Suprapubic skin (tissue), 4 donors: ENCODE data around the gene SLC22A23. TPM values are rescaled to one million over a fixed set of nuclear protein-coding genes. Genes with fewer than 3 reads are reported as not detected.

Source experiments
- DNase-seq, 2 donors: peaks; one replicate each; pipeline ENCODE4 v3.0.0-alpha.2; 2019; ENCODE audit warnings: low spot score in 2 of 2
- H3K27ac ChIP-seq: fragments of 200-600 bp; sonication (generic); one replicate; pipeline ENCODE4 v1.5.1; 2019
- H3K27me3 ChIP-seq: fragments of 200-600 bp; sonication (generic); one replicate; pipeline ENCODE4 v1.5.1; 2019
- H3K36me3 ChIP-seq: fragments of 200-600 bp; sonication (generic); one replicate; pipeline ENCODE4 v1.5.1; 2019
- H3K4me1 ChIP-seq: fragments of 200-600 bp; sonication (generic); one replicate; pipeline ENCODE4 v1.5.1; 2019
- H3K4me3 ChIP-seq: fragments of 200-600 bp; sonication (generic); one replicate; pipeline ENCODE4 v1.5.1; 2019; ENCODE audit warnings: mild to moderate bottlenecking
- H3K9me3 ChIP-seq: fragments of 200-600 bp; sonication (generic); one replicate; pipeline ENCODE4 v1.5.1; 2019
- CTCF ChIP-seq, 2 donors: fragments of 200-600 bp in 1 of 2; fragments of 450-650 bp in 1 of 2; sonication (generic) in 1 of 2; IDR thresholded peaks; one replicate each; pipeline ENCODE4 v1.5.1; 2016 to 2019; ENCODE audit warnings: antibody characterized with exemption in 2 of 2, mild to moderate bottlenecking in 1 of 2, moderate library complexity in 1 of 2
- EP300 ChIP-seq: sonication (generic); formaldehyde crosslinking; IDR thresholded peaks from one replicate; pipeline ENCODE4 v1.6.1; 2017; ENCODE audit warnings: antibody characterized with exemption
- POLR2A ChIP-seq, 2 donors: fragments of 450-650 bp; IDR thresholded peaks; one replicate each; pipeline ENCODE4 v1.6.1; 2017; ENCODE audit warnings: antibody characterized with exemption in 2 of 2, mild to moderate bottlenecking in 2 of 2, moderate library complexity in 2 of 2
- POLR2AphosphoS5 ChIP-seq, 3 donors: sonication (generic); formaldehyde crosslinking; IDR thresholded peaks; one replicate each; pipeline ENCODE4 v1.6.1; 2017; ENCODE audit warnings: antibody characterized with exemption in 3 of 3
- WGBS: methylation state at CpG from one replicate; pipeline ENCODE4 v1.1.5; 2018; 5-methylcytosine and 5-hydroxymethylcytosine counted together
- total RNA-seq, 4 donors: library from RNA; depleted of rRNA; stranded (reverse); fragments of >200 nt; gene quantifications; one replicate each; pipeline ENCODE4 v1.1.0, GENCODE V29; 2016

SLC22A23 gene
- total RNA-seq, 4 donors from 2014 or later: 38.2 to 59.8 (median 48.1) TPM

- Histone ChIP-seq H3K27ac (no peak overlapping the region), H3K9me3 (no peaks in the 10 kb centered on the region), H3K4me3 (no peak overlapping the region), H3K4me1 (peaks cover 26% of the 10 kb centered on the region), H3K36me3 (no peaks in the 10 kb centered on the region), H3K27me3 (no peaks in the 10 kb centered on the region)
- DNase-seq: no peak
- TF ChIP-seq CTCF (IDR thresholded peaks at IDR 0.05) (no peak), EP300 (no peak), POLR2AphosphoS5 (IDR thresholded peaks at IDR 0.05) (no peak), POLR2A (IDR thresholded peaks at IDR 0.05) (no peak)
- whole genome bisulfite sequencing: 74% methylated on average over 6 of the region's 6 CpGs
Measured at GRCh38 chr6:3501826-3502500, 45.1 kb upstream of the SLC22A23 start.

- Histone ChIP-seq H3K9me3 (no peaks in the 10 kb centered on the region), H3K4me3 (no peak overlapping the region), H3K4me1 (peaks cover 18% of the 10 kb centered on the region), H3K36me3 (no peaks in the 10 kb centered on the region), H3K27me3 (no peaks in the 10 kb centered on the region), H3K27ac (peak overlapping the region; percentile 39)
- no peak for DNase-seq
- 34% methylated on average over 7 of the region's 7 CpGs for WGBS
- no peak for TF ChIP-seq CTCF (IDR thresholded peaks at IDR 0.05)
Measured at GRCh38 chr6:3500262-3501014, 43.6 kb upstream of the SLC22A23 start.

GRCh38 chr6:3499603-3500002, 42.8 kb upstream of the SLC22A23 start:
- H3K9me3 ChIP-seq: no peaks in the 10 kb centered on the region
- no peak for DNase-seq
- no peak overlapping the region for H3K27ac ChIP-seq
- no peak overlapping the region for H3K4me3 ChIP-seq
- 88% methylated on average over 1 of the region's 1 CpG for WGBS
- H3K4me1 ChIP-seq: peaks cover 16% of the 10 kb centered on the region
- no peaks in the 10 kb centered on the region for H3K27me3 ChIP-seq
- H3K36me3 ChIP-seq: no peaks in the 10 kb centered on the region
- TF ChIP-seq EP300 (no peak), CTCF (IDR thresholded peaks at IDR 0.05) (no peak), POLR2A (IDR thresholded peaks at IDR 0.05) (no peak)

DNA sequence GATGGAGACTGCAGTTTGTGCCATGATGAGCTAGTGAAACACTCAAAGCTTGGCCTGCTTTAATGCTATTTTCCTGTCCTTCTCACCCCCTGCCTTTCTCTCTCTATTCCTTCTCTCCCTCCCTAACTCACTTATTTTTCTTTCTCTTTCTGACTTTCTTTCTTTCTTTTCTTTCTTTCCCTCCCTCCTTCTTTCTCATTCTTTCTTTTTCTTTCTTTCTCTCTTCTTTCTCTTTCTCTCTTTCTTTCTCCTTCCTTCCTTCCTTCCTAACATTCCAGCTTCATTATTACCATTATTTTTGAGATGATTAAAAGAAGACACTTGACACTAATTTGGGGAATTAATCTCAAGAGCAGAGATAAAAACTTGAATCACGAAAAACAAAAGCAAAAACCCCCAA, 39.5 kb upstream of the SLC22A23 start:
- 97% methylated on average over 1 of the region's 1 CpG for WGBS
- no peak overlapping the region for H3K4me3 ChIP-seq
- DNase-seq: no peak
- H3K9me3 ChIP-seq: no peaks in the 10 kb centered on the region
- no peaks in the 10 kb centered on the region for H3K27me3 ChIP-seq
- H3K27ac ChIP-seq: no peak overlapping the region
- H3K4me1 ChIP-seq: peaks cover 16% of the 10 kb centered on the region
- H3K36me3 ChIP-seq: no peaks in the 10 kb centered on the region
- TF ChIP-seq POLR2A (IDR thresholded peaks at IDR 0.05) (no peak), EP300 (no peak), CTCF (IDR thresholded peaks at IDR 0.05) (no peak), POLR2AphosphoS5 (IDR thresholded peaks at IDR 0.05) (no peak)

DNA sequence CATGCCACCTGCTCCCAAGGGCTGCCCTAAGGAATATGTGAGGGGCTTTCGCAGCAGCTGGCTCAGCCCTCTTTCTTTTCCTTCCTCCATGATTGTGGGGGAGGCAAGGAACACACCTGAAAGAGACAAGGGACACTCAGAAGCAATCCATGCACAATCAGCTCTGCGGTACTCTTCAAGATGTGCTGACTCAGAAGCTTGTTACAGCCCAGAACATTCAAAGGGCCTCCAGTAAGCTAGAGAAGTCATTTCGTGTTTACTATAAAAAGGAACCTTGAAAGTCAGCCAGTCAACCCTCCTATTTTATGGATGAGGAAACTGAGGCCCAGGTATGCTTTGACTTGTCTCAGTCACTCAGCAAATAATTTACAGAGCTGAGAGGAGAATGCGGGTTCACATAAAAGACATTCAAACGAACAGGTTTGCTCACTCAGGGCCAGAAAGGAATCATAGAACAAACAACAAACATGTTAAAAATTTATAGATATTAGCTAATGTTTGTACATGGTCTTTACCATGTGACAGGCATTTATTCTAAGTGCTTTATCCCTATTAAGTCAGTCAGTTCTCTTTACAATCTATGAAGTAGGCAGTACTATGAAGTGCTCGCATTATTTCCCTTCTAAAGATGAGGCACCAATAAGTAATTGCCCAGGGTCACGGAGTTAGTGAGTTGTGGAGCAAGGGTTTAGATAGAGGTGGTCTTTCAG, 37.7 kb upstream of the SLC22A23 start:
- TF ChIP-seq POLR2AphosphoS5 (IDR thresholded peaks at IDR 0.05) (no peak), EP300 (no peak), POLR2A (IDR thresholded peaks at IDR 0.05) (no peak), CTCF (IDR thresholded peaks at IDR 0.05) (no peak)
- WGBS: 89% methylated on average over 7 of the region's 7 CpGs
- no peaks in the 10 kb centered on the region for H3K4me1 ChIP-seq
- no peak overlapping the region for H3K27ac ChIP-seq
- no peaks in the 10 kb centered on the region for H3K27me3 ChIP-seq
- H3K9me3 ChIP-seq: no peaks in the 10 kb centered on the region
- no peaks in the 10 kb centered on the region for H3K36me3 ChIP-seq
- no peak overlapping the region for H3K4me3 ChIP-seq
- no peak for DNase-seq
